GM12878 (cell line): ENCODE measurements around the gene SLC17A6. TPM values are rescaled to one million over a fixed set of nuclear protein-coding genes. Genes with fewer than 3 reads are reported as not detected.

ENCODE experiments used
- ATAC-seq: fragments of 200-7000 bp; cut with Tn5 transposase; 3 replicates; pipeline ENCODE4 v1.9.1; 2020; ENCODE audit warnings: mild to moderate bottlenecking, moderate library complexity
- BruUV-seq: library from RNA; stranded (reverse); fragments of 400-500 nt; replicated peaks from 2 replicates; lab custom pipeline; 2021; lab: Mats Ljungman, UMichigan
- CTCF ChIA-PET: fragments of 300-600 bp; sonication (Branson Sonifier 250); formaldehyde crosslinking; extraction: SDS; loops from one replicate; lab custom pipeline; 2021; ENCODE audit warnings: inconsistent platforms; lab: Yijun Ruan, JAX
- POLR2A ChIA-PET: fragments of 350-600 bp; formaldehyde crosslinking; extraction: SDS; loops from one replicate; lab custom pipeline; 2021; ENCODE audit warnings: inconsistent platforms; lab: Charles Lee
- RAD21 ChIA-PET: fragments of 300-600 bp; sonication (Branson Sonifier 250); formaldehyde crosslinking; loops from one replicate; lab custom pipeline; 2023; ENCODE audit warnings: antibody characterized with exemption; ENCODE audit not compliant: unreplicated experiment; lab: Charles Lee
- SMC1A ChIA-PET: fragments of 300-600 bp; sonication (Branson Sonifier 250); formaldehyde crosslinking; loops from one replicate; lab custom pipeline; 2023; ENCODE audit not compliant: unreplicated experiment, uncharacterized antibody; lab: Charles Lee
- DNase-seq: peaks from one replicate; pipeline ENCODE4 v3.0.0-alpha.2; 2011; ENCODE audit warnings: low read depth, low spot score
- FAIRE-seq: peaks from 3 replicates; lab custom pipeline; 2011; peaks lifted over from hg19 to GRCh38; lab: Jason Lieb, UNC
- H2AFZ ChIP-seq: 2 replicates; pipeline ENCODE4 v1.6.0; 2011; ENCODE audit warnings: low read depth, low read length, control low read depth; ENCODE audit not compliant: control insufficient read depth
- H3K27ac ChIP-seq: 2 replicates; pipeline ENCODE4 v1.5.1; 2011; ENCODE audit warnings: control low read depth; ENCODE audit not compliant: control insufficient read depth, insufficient read depth
- H3K27me3 ChIP-seq, 2 experiments: replicated peaks in 1 of 2; 2 replicates each; pipeline versions ENCODE4 v1.6.0 to v1.6.1; 2011; ENCODE audit warnings: low read length in 1 of 2; ENCODE audit not compliant: control insufficient read depth in 2 of 2, insufficient read depth in 2 of 2
- H3K36me3 ChIP-seq, 2 experiments: 2 replicates each; pipeline ENCODE4 v1.5.1; 2011; ENCODE audit warnings: low read length in 1 of 2; ENCODE audit not compliant: control insufficient read depth in 2 of 2, insufficient read depth in 2 of 2
- H3K4me1 ChIP-seq: 2 replicates; pipeline ENCODE4 v1.6.1; 2011; ENCODE audit warnings: mild to moderate bottlenecking, low read length, moderate library complexity, mixed read lengths; ENCODE audit not compliant: control insufficient read depth, insufficient read depth
- H3K4me2 ChIP-seq: 2 replicates; pipeline ENCODE4 v1.6.0; 2011; ENCODE audit warnings: control low read depth; ENCODE audit not compliant: control insufficient read depth, insufficient read depth
- H3K4me3 ChIP-seq: fragments of 200-600 bp; sonication (generic); 2 replicates; pipeline ENCODE4 v1.5.1; 2016
- H3K79me2 ChIP-seq: 2 replicates; pipeline ENCODE4 v1.6.0; 2011; ENCODE audit warnings: low read length; ENCODE audit not compliant: control insufficient read depth, insufficient read depth
- H3K9ac ChIP-seq: 2 replicates; pipeline ENCODE4 v1.8.0; 2011; ENCODE audit warnings: low read length, control low read depth, mixed read lengths; ENCODE audit not compliant: control insufficient read depth, insufficient read depth
- H3K9me3 ChIP-seq: replicated peaks from 3 replicates; pipeline ENCODE4 v1.5.1; 2011; ENCODE audit warnings: mild to moderate bottlenecking, low read length; ENCODE audit not compliant: control insufficient read depth, insufficient read depth
- H4K20me1 ChIP-seq: 2 replicates; pipeline ENCODE4 v1.6.0; 2011; ENCODE audit not compliant: control insufficient read depth, insufficient read depth
- BCL3 ChIP-seq: IDR thresholded peaks from 2 replicates; pipeline ENCODE4 v1.6.1; 2011; ENCODE audit warnings: borderline replicate concordance, low read depth, mild to moderate bottlenecking, moderate library complexity, low read length; ENCODE audit not compliant: insufficient read depth, poor library complexity, severe bottlenecking
- ELK1 ChIP-seq: IDR thresholded peaks from 2 replicates; pipeline ENCODE4 v1.6.1; 2012; ENCODE audit warnings: low read depth, low read length, improper control_type of control experiment
- GABPA ChIP-seq: IDR thresholded peaks from 2 replicates; pipeline ENCODE4 v1.6.1; 2014; ENCODE audit warnings: antibody characterized with exemption, low read depth, mild to moderate bottlenecking, inconsistent platforms
- HSF1 ChIP-seq: fragments of 150-350 bp; IDR thresholded peaks from 2 replicates; pipeline ENCODE4 v1.6.1; 2014; ENCODE audit warnings: mild to moderate bottlenecking, low read depth, low read length
- PAX8 ChIP-seq: fragments of 450-650 bp; IDR thresholded peaks from 2 replicates; pipeline ENCODE4 v1.6.1; 2017; ENCODE audit warnings: mild to moderate bottlenecking, moderate library complexity
- POLR2A ChIP-seq: IDR thresholded peaks from 2 replicates; pipeline ENCODE4 v1.6.1; 2011; ENCODE audit warnings: low read depth, mild to moderate bottlenecking, low read length
- POLR2AphosphoS5 ChIP-seq: IDR thresholded peaks from 2 replicates; pipeline ENCODE4 v1.6.1; 2011; ENCODE audit warnings: mild to moderate bottlenecking, low read length, inconsistent platforms
- SMAD1 ChIP-seq: fragments of 450-650 bp; IDR thresholded peaks from 2 replicates; pipeline ENCODE4 v1.6.1; 2018; ENCODE audit warnings: mild to moderate bottlenecking, low read depth; ENCODE audit not compliant: partially characterized antibody
- ZNF687 ChIP-seq: fragments of 450-650 bp; IDR thresholded peaks from 2 replicates; pipeline ENCODE4 v1.6.1; 2017; ENCODE audit warnings: mild to moderate bottlenecking, moderate library complexity
- WGBS: methylation state at CpG from one replicate; pipeline ENCODE4 v1.1.6; 2016; ENCODE audit warnings: low lambda C conversion rate; ENCODE audit not compliant: insufficient replicate concordance, insufficient coverage; ENCODE audit errors: missing lambda C conversion rate; 5-methylcytosine and 5-hydroxymethylcytosine counted together
- in situ Hi-C: fragments of 300-500 bp; cut with MboI; formaldehyde crosslinking; loops from 9 replicates; pipeline ENCODE4 v1.14.3; 2018; ENCODE audit warnings: mixed read lengths
- intact Hi-C: fragments of 100-400 bp; cut with micrococcal nuclease; formaldehyde crosslinking; loops from one replicate; pipeline ENCODE4 v1.14.2; 2022; ENCODE audit not compliant: unreplicated experiment
- polyA plus RNA-seq, 11 experiments: library from polyadenylated mRNA; depleted of rRNA in 4 of 11; unstranded in 6 of 11; stranded (reverse) in 5 of 11; fragments of >200 nt; fragmentation: Nextera tagmentation in 4 of 11; fragmentation: Illumina TruSeq in 1 of 11; extraction: Ambion mirVana in 4 of 11; extraction: Trizol in 1 of 11; gene quantifications; 1 replicate in 1 of 11; 2 replicates in 10 of 11; pipeline versions ENCODE4 v1.2.1 to v1.2.3, GENCODE V29; 2011 to 2016; ENCODE audit warnings: inconsistent platforms in 2 of 11, missing spikeins in 2 of 11, low read depth in 1 of 11
- total RNA-seq, 4 experiments: library from RNA; depleted of rRNA in 3 of 4; stranded (reverse); fragments of >200 nt in 3 of 4; fragmentation: Illumina TruSeq in 1 of 4; extraction: Trizol in 1 of 4; gene quantifications; 2 replicates each; pipeline versions ENCODE4 v1.2.1 to v1.2.3, GENCODE V29; 2013 to 2021

The SLC17A6 gene
- total and polyA plus RNA-seq, 10 of the 15 experiments (the other 5 are each of a cell fraction or from before 2014, with no cell fraction given): not detected

GRCh38 chr11:22407921-22408320, 69.7 kb downstream of the SLC17A6 start:
- no peak overlapping the region for H2AFZ ChIP-seq
- intact Hi-C loops (no loop called here), in situ Hi-C loops (no loop called here)
- DNase-seq (no peak), FAIRE-seq (no peak), ATAC-seq (no peak)
- no TSS peak for BruUV-seq
- no peak overlapping the region for H3K27ac ChIP-seq
- SMC1A ChIA-PET: interaction anchor here (0.6 to 1.0 kb wide), 5 partner anchors 9 to 732 kb away, joined by 3 read pairs; no protein-coding TSS in a partner anchor
- H3K9ac ChIP-seq: no peak overlapping the region
- H3K27me3 ChIP-seq: no peaks in the 10 kb centered on the region
- H3K4me3 ChIP-seq: no peak overlapping the region
- TF ChIP-seq BCL3 (no peak), POLR2AphosphoS5 (no peak), ELK1 (no peak), ZNF687 (no peak), SMAD1 (no peak), HSF1 (no peak), PAX8 (no peak), GABPA (no peak), POLR2A (no peak)
- no peak overlapping the region for H3K4me2 ChIP-seq
- CTCF ChIA-PET: interaction anchor here (0.5 to 1.0 kb wide), 4 partner anchors 147 to 467 kb away, joined by 3 read pairs; no protein-coding TSS in a partner anchor
- H3K9me3 ChIP-seq: no peaks in the 10 kb centered on the region
- RAD21 ChIA-PET: no interaction called here
- H3K36me3 ChIP-seq: no peaks in the 10 kb centered on the region
- WGBS: 37% methylated on average over 2 of the region's 2 CpGs
- H3K79me2 ChIP-seq: no peaks in the 10 kb centered on the region
- H4K20me1 ChIP-seq: no peaks in the 10 kb centered on the region
- POLR2A ChIA-PET: interaction anchor here (0.7 kb wide), 1 partner anchor 871 kb away, joined by 4 read pairs; no protein-coding TSS in a partner anchor
- no peaks in the 10 kb centered on the region for H3K4me1 ChIP-seq
